B cell (primary cell): ENCODE results near the gene ACAN.

ENCODE experiments used
- CTCF ChIP-seq: fragments of 200-600 bp; IDR thresholded peaks from one replicate; pipeline ENCODE4 v1.8.0; 2022; ENCODE audit warnings: antibody characterized with exemption, mild to moderate bottlenecking
- EZH2 ChIP-seq: IDR thresholded peaks from 2 replicates; pipeline ENCODE4 v1.6.1; 2012; ENCODE audit warnings: borderline replicate concordance, low read depth, mild to moderate bottlenecking, moderate library complexity, low read length; ENCODE audit not compliant: insufficient read depth, poor library complexity, severe bottlenecking

DNA sequence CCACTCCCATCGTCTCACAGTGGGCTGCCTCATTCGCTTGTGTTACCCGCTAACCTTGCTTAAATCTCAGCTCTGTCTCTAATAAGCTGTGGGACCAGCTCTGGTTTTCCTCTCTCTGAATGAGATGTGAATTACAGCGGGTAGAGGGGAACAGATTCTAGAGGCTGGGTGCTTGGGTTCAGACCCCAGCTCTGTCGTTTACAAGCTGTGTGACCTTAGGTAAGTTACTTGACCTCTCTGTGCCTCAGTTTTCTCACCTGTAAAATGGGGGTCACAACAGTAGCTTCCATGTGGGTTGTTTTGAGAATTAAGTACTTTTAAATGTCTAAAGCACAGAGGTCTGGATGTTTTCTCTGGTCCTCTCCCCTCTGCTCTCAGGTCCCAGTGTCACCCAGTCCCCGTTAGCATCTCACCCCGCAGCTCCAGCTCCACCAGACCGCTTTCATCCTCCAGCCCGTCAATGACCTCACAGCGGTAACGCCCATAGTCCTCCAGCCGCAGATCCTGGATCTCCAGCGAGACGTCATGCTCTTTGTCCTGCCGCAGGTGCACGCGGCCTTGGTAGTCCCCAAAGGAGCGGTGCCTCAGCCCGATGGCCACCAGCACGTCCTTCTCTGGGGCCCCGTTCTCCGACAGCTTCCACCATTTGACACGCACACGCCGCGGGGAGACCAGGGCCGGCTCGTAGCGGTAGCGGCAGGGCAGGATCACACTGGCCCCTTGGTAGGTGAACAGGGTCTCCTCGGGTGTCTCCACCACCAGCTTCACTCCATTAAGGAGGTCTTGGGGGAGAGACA lies 77.9 kb downstream of the ACAN start:
- TF ChIP-seq CTCF (no peak), EZH2 (no peak)
